ENCODE data around the gene UBE2G1.

The UBE2G1 gene

GRCh38 chr17:4345581-4346252 is 20.8 kb downstream of the UBE2G1 start:
- peak overlapping the region; percentile 73 for H3K27ac Mint-ChIP-seq
- H3K9me3 Mint-ChIP-seq, result no peaks in the 10 kb centered on the region
- DNase-seq, result no peak
- no peak overlapping the region for H3K4me3 Mint-ChIP-seq
- TF ChIP-seq, protein P1, sequence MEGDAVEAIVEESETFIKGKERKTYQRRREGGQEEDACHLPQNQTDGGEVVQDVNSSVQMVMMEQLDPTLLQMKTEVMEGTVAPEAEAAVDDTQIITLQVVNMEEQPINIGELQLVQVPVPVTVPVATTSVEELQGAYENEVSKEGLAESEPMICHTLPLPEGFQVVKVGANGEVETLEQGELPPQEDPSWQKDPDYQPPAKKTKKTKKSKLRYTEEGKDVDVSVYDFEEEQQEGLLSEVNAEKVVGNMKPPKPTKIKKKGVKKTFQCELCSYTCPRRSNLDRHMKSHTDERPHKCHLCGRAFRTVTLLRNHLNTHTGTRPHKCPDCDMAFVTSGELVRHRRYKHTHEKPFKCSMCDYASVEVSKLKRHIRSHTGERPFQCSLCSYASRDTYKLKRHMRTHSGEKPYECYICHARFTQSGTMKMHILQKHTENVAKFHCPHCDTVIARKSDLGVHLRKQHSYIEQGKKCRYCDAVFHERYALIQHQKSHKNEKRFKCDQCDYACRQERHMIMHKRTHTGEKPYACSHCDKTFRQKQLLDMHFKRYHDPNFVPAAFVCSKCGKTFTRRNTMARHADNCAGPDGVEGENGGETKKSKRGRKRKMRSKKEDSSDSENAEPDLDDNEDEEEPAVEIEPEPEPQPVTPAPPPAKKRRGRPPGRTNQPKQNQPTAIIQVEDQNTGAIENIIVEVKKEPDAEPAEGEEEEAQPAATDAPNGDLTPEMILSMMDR (IDR thresholded peaks at IDR 0.05), result no peak
- peaks cover 23% of the 10 kb centered on the region for H3K36me3 Mint-ChIP-seq (ENCODE audit: low read depth)
- H3K4me1 Mint-ChIP-seq, result peaks cover 11% of the 10 kb centered on the region
- H3K27me3 Mint-ChIP-seq (ENCODE audit: low read depth, poor library complexity), result no peaks in the 10 kb centered on the region

DNA sequence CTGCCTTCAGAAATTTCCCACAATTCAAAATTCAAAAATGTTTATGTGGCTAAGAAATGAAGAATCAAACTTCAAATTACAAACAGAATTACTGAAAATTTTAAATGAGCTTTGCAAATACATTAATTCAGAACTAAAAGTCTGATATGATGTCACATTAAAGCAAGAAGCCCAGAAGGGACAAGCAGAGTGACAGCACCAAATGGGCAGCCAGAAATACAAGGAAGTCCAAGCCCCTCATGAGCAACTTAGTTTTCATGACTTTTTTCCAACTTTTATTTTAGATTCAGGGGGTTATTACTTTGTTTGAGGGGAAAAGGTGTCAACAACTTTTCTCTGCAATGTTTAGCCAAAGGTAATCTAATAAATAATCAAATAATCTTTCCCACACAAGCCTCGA is 21.5 kb downstream of the UBE2G1 start:
- TF ChIP-seq, protein P1 (IDR thresholded peaks at IDR 0.05), result no peak
- DNase-seq, result no peak
- Mint-ChIP-seq H3K4me3 (no peak overlapping the region), H3K36me3 (ENCODE audit: low read depth) (peaks cover 21% of the 10 kb centered on the region), H3K4me1 (peaks cover 17% of the 10 kb centered on the region), H3K27ac (no peak overlapping the region), H3K27me3 (ENCODE audit: low read depth, poor library complexity) (no peaks in the 10 kb centered on the region), H3K9me3 (no peaks in the 10 kb centered on the region)

- Mint-ChIP-seq H3K27me3 (ENCODE audit: low read depth, poor library complexity) (no peaks in the 10 kb centered on the region), H3K9me3 (no peaks in the 10 kb centered on the region), H3K4me3 (no peak overlapping the region), H3K27ac (no peak overlapping the region), H3K36me3 (ENCODE audit: low read depth) (peaks cover 15% of the 10 kb centered on the region), H3K4me1 (peaks cover 25% of the 10 kb centered on the region)
- no peak for DNase-seq
- TF ChIP-seq, protein P1 (IDR thresholded peaks at IDR 0.05), result no peak
Measured at GRCh38 chr17:4342535-4342934, 23.9 kb downstream of the UBE2G1 start.

DNA sequence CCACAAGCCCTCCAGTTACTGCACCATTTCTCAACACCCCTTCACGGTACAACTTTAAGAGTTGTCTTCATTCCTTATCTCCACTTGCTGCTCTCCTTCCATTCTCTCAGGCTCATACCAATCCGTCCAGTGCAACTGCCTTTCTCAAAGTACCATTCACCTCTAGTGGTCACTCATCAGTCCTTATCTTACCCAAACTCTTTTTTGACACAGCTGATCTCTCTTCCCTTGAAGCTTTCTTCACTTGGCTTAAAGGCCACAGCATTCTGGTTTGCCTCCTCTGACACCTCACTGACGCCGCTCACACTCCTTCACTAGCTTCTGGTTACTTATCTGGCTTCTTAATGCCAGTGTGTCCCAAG is 24.9 kb downstream of the UBE2G1 start:
- no peak overlapping the region for H3K4me3 Mint-ChIP-seq
- DNase-seq, result no peak
- H3K9me3 Mint-ChIP-seq, result no peaks in the 10 kb centered on the region
- H3K4me1 Mint-ChIP-seq, result peaks cover 29% of the 10 kb centered on the region
- H3K27ac Mint-ChIP-seq, result no peak overlapping the region
- TF ChIP-seq, protein P1 (IDR thresholded peaks at IDR 0.05), result no peak
- peaks cover 14% of the 10 kb centered on the region for H3K36me3 Mint-ChIP-seq (ENCODE audit: low read depth)
- no peaks in the 10 kb centered on the region for H3K27me3 Mint-ChIP-seq (ENCODE audit: low read depth, poor library complexity)

- TF ChIP-seq, protein P1 (IDR thresholded peaks at IDR 0.05), result no peak
- H3K9me3 Mint-ChIP-seq, result no peaks in the 10 kb centered on the region
- H3K4me3 Mint-ChIP-seq, result no peak overlapping the region
- peaks cover 12% of the 10 kb centered on the region for H3K36me3 Mint-ChIP-seq (ENCODE audit: low read depth)
- no peak for DNase-seq
- peaks cover 26% of the 10 kb centered on the region for H3K4me1 Mint-ChIP-seq
- H3K27me3 Mint-ChIP-seq (ENCODE audit: low read depth, poor library complexity), result no peaks in the 10 kb centered on the region
- no peak overlapping the region for H3K27ac Mint-ChIP-seq
Measured at GRCh38 chr17:4340914-4341615, 25.4 kb downstream of the UBE2G1 start.
